Spleen (tissue), 7 donors: ENCODE data around the gene MYCBP.

Source experiments
- POLR2A ChIP-seq, 3 donors: fragments of 450-650 bp; IDR thresholded peaks; one replicate each; pipeline ENCODE4 v1.5.1; 2017; ENCODE audit warnings: antibody characterized with exemption in 3 of 3, mild to moderate bottlenecking in 1 of 3
- TF ChIP-seq, protein P1 (sequence below), 11 experiments: fragments of 200-600 bp in 7 of 11; fragments of 450-650 bp in 4 of 11; sonication (generic) in 4 of 11; IDR thresholded peaks in 8 of 11; conservative IDR thresholded peaks in 3 of 11; 1 replicate in 7 of 11; 2 replicates in 4 of 11; pipeline versions ENCODE4 v1.4.0 to v1.8.0; 2016 to 2021; ENCODE audit warnings: antibody characterized with exemption in 11 of 11, inconsistent platforms in 4 of 11, mild to moderate bottlenecking in 1 of 11
- donor health status: DM: no; HTN: no; CAD: no; lungs with moderate emphysema.
- donor health status: DM: no; HTN: no; CAD: no.
- donor health status: DM: no; HTN: no; CAD: no.

GRCh38 chr1:38833146-38833545, 40.0 kb downstream of the MYCBP start:
- TF ChIP-seq, protein P1, sequence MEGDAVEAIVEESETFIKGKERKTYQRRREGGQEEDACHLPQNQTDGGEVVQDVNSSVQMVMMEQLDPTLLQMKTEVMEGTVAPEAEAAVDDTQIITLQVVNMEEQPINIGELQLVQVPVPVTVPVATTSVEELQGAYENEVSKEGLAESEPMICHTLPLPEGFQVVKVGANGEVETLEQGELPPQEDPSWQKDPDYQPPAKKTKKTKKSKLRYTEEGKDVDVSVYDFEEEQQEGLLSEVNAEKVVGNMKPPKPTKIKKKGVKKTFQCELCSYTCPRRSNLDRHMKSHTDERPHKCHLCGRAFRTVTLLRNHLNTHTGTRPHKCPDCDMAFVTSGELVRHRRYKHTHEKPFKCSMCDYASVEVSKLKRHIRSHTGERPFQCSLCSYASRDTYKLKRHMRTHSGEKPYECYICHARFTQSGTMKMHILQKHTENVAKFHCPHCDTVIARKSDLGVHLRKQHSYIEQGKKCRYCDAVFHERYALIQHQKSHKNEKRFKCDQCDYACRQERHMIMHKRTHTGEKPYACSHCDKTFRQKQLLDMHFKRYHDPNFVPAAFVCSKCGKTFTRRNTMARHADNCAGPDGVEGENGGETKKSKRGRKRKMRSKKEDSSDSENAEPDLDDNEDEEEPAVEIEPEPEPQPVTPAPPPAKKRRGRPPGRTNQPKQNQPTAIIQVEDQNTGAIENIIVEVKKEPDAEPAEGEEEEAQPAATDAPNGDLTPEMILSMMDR (IDR thresholded peaks at IDR 0.05 in 8 of 11, conservative IDR thresholded peaks at IDR 0.05 in 3 of 11): no peak
- no peak for TF ChIP-seq POLR2A (IDR thresholded peaks at IDR 0.05)
